HPDE6-E6E7 (cell line): ENCODE data around the gene VWA8.
"Not testable (repeated sequence)": the region's sequence is repeated elsewhere in the genome, so short reads cannot be mapped to it uniquely, and the experiment has no call there.

ENCODE experiments used
- DNase-seq: peaks from one replicate; pipeline ENCODE4 v3.0.0; 2011; ENCODE audit warnings: missing footprints; ENCODE audit errors: extremely low spot score

Gene VWA8

GRCh38 chr13:41557719-41558118 lies 403.2 kb downstream of the VWA8 start:
- no peak for DNase-seq

DNA sequence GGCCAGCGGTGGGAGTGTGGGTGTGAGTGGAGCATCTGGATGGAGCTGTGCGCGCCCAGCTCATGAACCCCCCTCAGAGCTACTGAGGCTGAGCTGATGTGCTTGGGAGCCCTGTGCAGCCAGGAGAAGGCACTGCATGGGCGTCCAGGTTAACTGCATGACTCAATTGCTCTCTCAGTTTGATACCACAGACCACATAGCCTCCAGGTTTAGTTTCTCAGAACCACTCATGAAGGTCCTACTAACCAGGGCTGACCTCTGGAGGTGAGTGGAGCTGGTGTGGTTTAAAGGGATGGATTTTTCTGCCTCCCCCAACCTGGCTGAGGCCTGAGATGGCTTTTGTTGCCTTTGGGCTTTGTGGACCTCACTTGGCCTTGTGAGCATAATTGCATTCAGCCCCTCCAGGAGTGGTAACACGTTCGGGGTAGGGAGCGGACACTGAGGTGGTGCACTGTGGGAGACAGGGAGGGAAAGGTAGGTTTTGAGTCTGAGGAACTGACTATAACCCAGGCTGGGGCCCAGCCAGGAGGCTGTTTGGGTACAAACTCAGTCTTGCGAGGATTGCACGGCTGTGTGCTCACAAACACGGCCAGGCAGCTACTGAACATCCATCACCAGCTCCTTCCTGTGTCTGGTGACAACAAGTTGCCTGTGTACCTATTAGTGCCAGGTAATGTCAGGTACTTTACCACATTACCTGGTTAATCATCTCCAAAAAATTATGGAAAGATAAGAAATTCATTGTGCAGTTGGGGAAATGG lies 406.1 kb downstream of the VWA8 start:
- DNase-seq = no peak

DNA sequence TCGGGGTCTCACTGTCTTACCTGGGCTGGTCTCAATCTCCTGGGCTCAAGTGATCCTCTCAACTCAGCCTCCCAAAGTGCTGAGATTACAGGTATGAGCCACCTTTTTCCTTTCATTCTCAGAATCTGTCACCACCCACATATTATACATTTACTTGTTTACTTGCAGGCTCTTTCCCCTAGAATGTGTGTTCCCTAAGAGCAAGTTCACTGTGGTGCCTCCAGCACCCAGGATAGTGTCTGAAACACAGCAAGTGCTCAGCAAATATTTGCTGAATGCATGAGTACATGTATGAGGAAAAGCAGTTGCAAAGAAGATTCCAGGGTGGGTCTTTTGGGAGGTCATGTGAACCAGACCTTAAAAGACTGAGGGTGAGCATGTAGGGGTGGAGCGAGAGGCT lies 406.7 kb downstream of the VWA8 start:
- no peak for DNase-seq

DNA sequence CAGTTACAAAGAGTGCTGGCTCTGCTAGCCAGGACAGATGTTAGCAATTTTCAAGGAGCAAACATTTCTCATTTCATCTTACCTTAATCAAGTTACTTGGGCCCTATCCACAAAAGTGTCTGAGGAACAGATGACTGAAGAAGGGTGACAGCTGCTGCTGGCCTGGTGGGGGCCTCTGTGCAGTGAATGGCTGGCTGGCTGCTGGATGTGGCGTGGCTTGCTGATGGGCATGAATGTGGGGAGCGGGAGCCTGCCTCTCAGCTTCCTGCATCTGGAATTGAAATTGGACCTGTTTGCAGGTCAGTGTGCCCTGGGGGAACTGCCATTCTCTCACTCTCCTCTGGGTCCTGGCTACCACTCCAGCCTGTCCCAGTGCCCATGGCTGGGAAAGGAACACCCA lies 408.9 kb downstream of the VWA8 start:
- no peak for DNase-seq

GRCh38 chr13:41550276-41550675 lies 410.6 kb downstream of the VWA8 start:
- DNase-seq = no peak

DNA sequence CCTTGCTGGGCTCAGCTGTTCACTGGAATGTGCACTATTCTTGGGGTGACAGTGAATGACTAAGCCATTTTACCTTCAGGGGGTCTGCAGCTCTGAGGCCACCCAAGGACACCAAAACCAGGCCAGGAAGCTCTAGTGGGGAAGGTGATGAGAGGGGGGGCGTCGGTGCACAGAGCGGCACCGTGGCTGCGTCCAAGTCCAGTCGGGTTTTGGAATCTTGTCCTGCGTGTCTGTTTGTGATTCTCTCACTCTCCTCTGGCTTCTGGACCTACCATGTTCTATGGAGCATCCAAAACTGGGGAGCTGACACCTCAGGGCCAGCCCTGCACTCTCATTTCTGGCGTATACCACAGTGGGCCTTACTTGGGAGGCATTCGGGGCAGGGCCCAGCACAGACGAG lies 411.4 kb downstream of the VWA8 start:
- no peak for DNase-seq

DNA sequence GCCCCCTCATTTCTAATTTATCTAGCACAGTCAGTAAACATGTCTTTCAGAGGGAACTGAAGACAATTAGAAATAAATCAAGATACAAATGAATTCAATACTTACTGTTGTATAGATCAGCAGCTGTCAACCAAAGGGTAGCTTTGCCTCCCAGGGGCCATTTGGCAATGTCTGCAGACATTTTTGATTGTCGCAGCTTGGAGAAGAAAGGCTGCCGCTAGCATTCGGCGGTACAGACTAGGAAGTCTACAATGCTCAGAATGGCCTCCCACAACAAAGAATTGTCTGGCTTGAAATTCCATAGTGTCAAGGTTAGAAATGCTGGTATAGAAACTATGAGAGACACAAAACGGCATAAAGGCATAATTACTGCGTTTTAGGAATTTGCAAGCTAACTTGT lies 412.0 kb downstream of the VWA8 start:
- no peak for DNase-seq

GRCh38 chr13:41548031-41548430 lies 412.9 kb downstream of the VWA8 start:
- no peak for DNase-seq

DNA sequence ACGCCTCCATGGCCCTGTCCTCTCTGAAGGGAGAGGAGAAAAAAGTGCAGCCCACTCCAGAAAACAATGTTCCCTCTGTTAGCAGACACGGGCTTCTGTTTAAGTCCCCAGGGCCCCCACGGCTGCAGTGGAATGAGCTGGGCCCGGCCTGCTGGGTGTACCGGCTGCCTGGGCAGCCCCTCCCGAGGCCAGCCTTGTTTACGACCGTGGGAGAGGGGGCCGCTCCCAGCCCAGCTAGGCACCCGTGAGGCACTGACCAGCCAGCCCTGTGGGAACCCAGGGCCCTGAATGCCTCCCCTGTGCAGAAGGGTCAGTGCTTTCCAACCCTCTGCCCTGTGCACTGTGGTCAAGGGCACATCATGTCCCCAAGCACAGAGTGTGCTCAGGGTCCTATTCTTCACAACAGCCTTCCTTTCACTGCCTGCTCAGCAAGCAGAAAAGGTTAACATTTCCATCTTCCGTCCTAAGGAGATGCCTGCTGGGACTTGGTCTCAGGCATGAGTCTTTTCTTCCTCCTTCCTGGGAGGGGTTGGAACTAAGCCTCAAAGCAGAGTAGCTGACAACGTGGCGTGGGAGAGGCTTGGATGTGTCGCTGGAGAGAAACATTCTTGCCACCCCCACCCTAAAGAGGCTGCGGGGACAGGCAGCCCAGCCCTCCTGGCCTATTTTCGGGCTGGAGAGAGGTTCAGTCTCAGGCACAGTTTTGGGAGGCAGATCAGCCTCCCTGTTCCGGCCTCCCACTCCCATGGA lies 413.5 kb downstream of the VWA8 start:
- DNase-seq = no peak

DNA sequence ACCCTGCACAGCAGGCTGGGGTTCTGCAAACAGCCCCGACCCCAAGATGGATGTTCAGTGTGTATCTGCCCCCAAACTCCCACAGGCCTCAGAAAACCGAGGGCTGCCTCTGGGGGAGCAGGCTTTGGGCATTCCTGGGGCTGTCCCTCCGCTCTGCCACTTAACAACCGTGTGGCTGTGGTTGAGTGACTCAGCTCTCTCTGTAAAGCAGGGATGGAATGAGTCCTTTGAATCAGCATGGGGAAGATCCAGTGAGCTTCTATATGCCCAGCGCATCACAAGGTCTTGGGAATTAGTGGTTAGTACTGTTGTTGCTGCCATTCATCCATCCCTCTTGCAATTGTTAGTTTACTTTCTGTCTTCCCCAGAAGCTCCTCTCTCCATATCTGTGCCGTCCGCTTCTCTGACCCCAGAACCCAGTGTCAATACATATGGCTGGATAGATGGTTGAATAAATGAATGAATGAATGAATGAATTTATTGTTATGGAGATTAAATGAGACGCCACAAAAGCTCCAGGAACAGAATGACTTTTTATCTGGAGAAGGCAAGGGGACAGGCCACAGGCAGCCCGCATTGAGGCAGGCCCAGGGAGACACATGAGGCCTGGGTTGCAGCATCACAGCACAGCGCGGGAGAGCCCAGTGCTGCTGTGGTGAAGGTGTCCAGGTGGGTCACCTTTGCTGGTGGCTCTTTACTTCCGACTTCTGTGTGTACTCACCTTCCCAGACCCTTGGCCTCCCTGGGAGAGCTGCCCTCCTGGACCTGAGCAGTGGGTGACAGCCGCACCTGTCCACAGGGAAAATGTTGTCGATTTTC lies 414.3 kb downstream of the VWA8 start:
- DNase-seq = peak; percentile 21

DNA sequence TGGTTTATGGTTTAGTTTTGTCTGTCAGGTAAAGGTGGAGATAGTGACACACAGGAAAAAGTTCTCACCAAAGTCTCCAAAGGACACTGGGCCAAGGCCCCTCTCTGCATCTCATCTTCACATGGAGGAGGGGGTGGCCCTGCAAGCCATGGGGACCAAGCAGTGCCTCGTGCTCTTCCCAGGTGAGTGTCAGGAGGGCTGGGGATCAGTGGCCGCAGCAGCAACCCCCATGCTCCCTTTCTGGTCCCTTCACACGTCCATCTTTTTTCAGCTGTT lies 415.5 kb downstream of the VWA8 start:
- DNase-seq = no peak

GRCh38 chr13:41543664-41544300 lies 417.1 kb downstream of the VWA8 start:
- DNase-seq = no peak

- DNase-seq = not testable (repeated sequence)
Measured at GRCh38 chr13:41542799-41543198, 418.1 kb downstream of the VWA8 start.

GRCh38 chr13:41542281-41542680 lies 418.6 kb downstream of the VWA8 start:
- DNase-seq = no peak

DNA sequence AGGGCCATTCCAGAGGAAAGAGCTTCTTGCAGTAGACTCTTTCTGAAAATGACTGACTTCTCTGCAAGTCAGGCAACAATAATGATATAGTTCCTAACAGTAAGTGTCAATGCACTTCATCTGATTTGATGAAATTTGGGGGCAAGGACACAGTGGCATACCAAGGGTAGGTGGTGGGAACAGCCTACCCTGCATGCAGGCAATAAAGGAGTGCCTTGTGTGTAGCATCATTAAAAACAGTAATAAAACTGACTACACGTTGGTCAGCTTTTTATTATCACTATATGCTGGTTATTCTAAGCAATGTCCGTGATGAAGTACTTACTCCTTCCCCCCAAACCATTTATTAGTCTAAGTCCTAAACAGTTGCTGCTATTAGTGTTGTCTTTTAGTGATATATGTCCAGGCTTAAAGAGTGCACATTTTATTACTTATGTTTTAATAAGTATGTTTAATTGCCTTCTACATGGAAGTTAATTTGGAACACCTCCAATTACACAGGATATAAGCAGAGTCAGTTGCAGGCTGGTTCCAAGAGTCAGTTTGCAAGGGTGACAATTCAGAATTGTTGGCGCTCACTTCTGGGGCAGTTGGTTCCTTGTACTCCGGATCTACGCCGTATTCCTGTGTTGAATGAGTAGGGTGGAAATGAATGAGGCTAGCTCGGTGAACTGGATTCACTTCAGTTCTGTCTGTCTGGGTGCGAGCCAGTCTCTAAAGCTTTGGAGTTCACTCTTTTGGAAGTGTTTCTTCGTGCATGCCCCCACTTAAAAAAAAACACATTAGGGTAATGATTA lies 419.6 kb downstream of the VWA8 start:
- no peak for DNase-seq

- DNase-seq = not testable (repeated sequence)
Measured at GRCh38 chr13:41540240-41540639, 420.7 kb downstream of the VWA8 start.

DNA sequence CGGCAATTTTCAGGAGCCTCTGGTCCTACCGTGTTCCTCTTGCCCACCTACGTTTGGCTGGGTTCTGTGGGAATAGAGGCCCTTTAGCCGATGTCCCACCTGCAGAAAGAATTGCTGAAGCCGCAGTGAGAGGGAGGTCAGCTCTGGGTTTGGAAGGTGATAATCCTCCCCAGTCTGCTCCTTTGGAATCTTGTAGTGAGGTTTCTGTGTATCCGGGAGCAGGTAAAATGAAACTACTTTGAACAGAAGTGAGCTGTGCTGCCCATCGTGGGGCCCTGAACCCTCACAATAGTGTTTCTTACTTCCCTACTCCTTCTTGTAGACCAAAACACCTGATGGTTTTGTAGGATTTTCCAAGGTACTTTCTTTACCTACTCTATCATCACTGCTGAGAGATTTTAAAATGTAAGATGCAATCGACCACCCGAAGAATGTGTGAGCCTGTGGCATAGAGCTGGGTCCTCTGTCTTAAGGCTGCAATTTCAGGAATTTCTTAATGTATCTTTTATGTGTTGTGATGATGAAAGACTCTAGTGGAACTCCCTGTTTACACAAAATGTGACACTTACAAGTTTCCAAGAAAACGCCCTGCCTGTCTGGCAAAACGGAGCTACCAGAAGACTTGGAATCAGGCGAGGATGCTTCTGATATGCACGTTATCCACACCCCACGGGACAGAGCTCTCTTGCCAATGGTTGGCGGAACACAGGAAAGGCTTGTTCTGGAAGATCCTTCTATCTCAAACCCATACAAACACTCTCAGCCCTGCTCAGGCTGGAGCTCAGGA lies 427.4 kb downstream of the VWA8 start:
- no peak for DNase-seq

GRCh38 chr13:41528021-41528420 lies 432.9 kb downstream of the VWA8 start:
- DNase-seq = no peak

GRCh38 chr13:41520660-41521630 lies 440.0 kb downstream of the VWA8 start:
- DNase-seq = no peak
